ENCODE measurements around the gene FRZB.

The FRZB gene

GRCh38 chr2:182887093-182887492 lies 20.7 kb upstream of the FRZB start:
- TF ChIP-seq ZNF8 (CRISPR knock-in tag; IDR thresholded peaks at IDR 0.05) (no peak), BACH2 (CRISPR knock-in tag; IDR thresholded peaks at IDR 0.05; ENCODE audit: borderline replicate concordance) (no peak), PATZ1 (CRISPR knock-in tag; IDR thresholded peaks at IDR 0.05; ENCODE audit: borderline replicate concordance) (no peak), ARNTL (CRISPR knock-in tag; IDR thresholded peaks at IDR 0.05; ENCODE audit: borderline replicate concordance, low read depth) (no peak), PPARA (CRISPR knock-in tag; IDR thresholded peaks at IDR 0.05; ENCODE audit: borderline replicate concordance) (no peak), TCF4 (CRISPR knock-in tag; IDR thresholded peaks at IDR 0.05; ENCODE audit: borderline replicate concordance) (no peak), OSR1 (CRISPR knock-in tag; IDR thresholded peaks at IDR 0.05) (no peak), ZNF70 (CRISPR knock-in tag; IDR thresholded peaks at IDR 0.05) (no peak), ZC3H10 (CRISPR knock-in tag; IDR thresholded peaks at IDR 0.05) (no peak), TSHZ2 (CRISPR knock-in tag; IDR thresholded peaks at IDR 0.05) (no peak)
- ATAC-seq, result no peak

GRCh38 chr2:182885771-182886170 lies 19.3 kb upstream of the FRZB start:
- ATAC-seq, result no peak
- TF ChIP-seq OSR1 (CRISPR knock-in tag; IDR thresholded peaks at IDR 0.05) (no peak), ZFP3 (CRISPR knock-in tag; IDR thresholded peaks at IDR 0.05) (no peak), ZNF8 (CRISPR knock-in tag; IDR thresholded peaks at IDR 0.05) (no peak), ZC3H10 (CRISPR knock-in tag; IDR thresholded peaks at IDR 0.05) (no peak), POU6F1 (CRISPR knock-in tag; IDR thresholded peaks at IDR 0.05; ENCODE audit: borderline replicate concordance, low read depth) (no peak), TSHZ2 (CRISPR knock-in tag; IDR thresholded peaks at IDR 0.05) (no peak), ESRRG (CRISPR knock-in tag; IDR thresholded peaks at IDR 0.05) (no peak), TOX (CRISPR knock-in tag; IDR thresholded peaks at IDR 0.05; ENCODE audit: borderline replicate concordance) (no peak), ZFP30 (CRISPR knock-in tag; IDR thresholded peaks at IDR 0.05) (no peak), ZNF565 (CRISPR knock-in tag; conservative IDR thresholded peaks at IDR 0.05; ENCODE audit: low read depth) (no peak), PATZ1 (CRISPR knock-in tag; IDR thresholded peaks at IDR 0.05; ENCODE audit: borderline replicate concordance) (no peak), SNAI2 (CRISPR knock-in tag; IDR thresholded peaks at IDR 0.05) (no peak), PPARA (CRISPR knock-in tag; IDR thresholded peaks at IDR 0.05; ENCODE audit: borderline replicate concordance) (no peak), TCF4 (CRISPR knock-in tag; IDR thresholded peaks at IDR 0.05; ENCODE audit: borderline replicate concordance) (no peak), ISL1 (CRISPR knock-in tag; IDR thresholded peaks at IDR 0.05) (no peak), CSRNP3 (CRISPR knock-in tag; IDR thresholded peaks at IDR 0.05) (no peak), CREB5 (CRISPR knock-in tag; IDR thresholded peaks at IDR 0.05; ENCODE audit: low read depth) (no peak), ARNTL (CRISPR knock-in tag; IDR thresholded peaks at IDR 0.05; ENCODE audit: borderline replicate concordance, low read depth) (no peak), ZNF70 (CRISPR knock-in tag; IDR thresholded peaks at IDR 0.05) (no peak)

Data from SK-N-SH treated with all-trans-retinoic acid at 6 μM for 48 hours (cell line).